ES-I3 (cell line): ENCODE results near the gene NECTIN2.
"Not testable (repeated sequence)": the region's sequence is repeated elsewhere in the genome, so short reads cannot be mapped to it uniquely, and the experiment has no call there.

Experiments used
- H3K36me3 ChIP-seq: 2 replicates; pipeline ENCODE4 v1.6.1; 2013; ENCODE audit warnings: mild to moderate bottlenecking, low read length, control low read depth, moderate library complexity; ENCODE audit not compliant: insufficient read depth
- H3K4me1 ChIP-seq: 2 replicates; pipeline ENCODE4 v1.6.1; 2013; ENCODE audit warnings: mild to moderate bottlenecking, control low read depth, low read length; ENCODE audit not compliant: insufficient read depth
- H3K9ac ChIP-seq: 2 replicates; pipeline ENCODE4 v1.6.1; 2013; ENCODE audit warnings: low read depth, mild to moderate bottlenecking, low read length, moderate library complexity
- H3K9me3 ChIP-seq: 2 replicates; pipeline ENCODE4 v1.6.1; 2013; ENCODE audit warnings: mild to moderate bottlenecking, low read length, moderate library complexity; ENCODE audit not compliant: control insufficient read depth, insufficient read depth

The NECTIN2 gene

DNA sequence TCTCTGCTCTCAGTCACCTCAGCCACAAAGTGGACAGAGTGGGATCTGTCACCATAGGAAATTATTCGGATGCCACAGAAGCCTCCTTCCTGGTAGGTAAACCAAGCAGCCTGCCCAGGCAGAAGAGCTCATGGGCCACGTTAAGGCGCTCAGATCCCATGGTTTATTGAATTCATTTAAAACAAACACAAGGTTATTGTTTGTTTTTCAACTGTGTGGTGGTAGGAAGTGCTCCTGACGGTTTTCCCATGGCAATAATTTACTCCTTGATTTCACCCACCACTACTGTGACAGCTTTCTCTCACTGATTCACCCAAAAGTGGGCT, 22.8 kb upstream of the NECTIN2 start:
- Histone ChIP-seq H3K9ac (no peak overlapping the region), H3K36me3 (no peaks in the 10 kb centered on the region), H3K9me3 (no peaks in the 10 kb centered on the region), H3K4me1 (peaks cover 9% of the 10 kb centered on the region)

DNA sequence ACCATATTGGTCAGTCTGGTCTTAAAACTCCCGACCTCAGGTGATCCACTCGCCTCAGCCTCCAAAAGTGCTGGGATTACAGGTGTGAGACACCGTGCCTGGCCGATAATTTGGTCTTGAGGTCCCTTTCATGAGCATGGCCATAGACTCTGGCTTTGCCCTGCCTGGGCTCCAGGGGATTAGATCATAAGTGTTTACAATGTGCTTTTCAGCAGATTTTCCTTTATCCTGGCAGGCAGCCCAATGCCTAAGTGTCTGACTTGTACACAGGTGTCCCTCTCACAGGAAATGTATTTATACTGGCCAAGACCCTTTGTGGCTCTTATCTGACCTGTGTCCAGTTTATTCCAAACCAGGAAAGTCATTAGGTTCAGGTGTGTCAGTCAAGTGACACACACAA, 21.3 kb upstream of the NECTIN2 start:
- Histone ChIP-seq H3K36me3 (no peaks in the 10 kb centered on the region), H3K4me1 (peaks cover 9% of the 10 kb centered on the region), H3K9me3 (no peaks in the 10 kb centered on the region), H3K9ac (no peak overlapping the region)

DNA sequence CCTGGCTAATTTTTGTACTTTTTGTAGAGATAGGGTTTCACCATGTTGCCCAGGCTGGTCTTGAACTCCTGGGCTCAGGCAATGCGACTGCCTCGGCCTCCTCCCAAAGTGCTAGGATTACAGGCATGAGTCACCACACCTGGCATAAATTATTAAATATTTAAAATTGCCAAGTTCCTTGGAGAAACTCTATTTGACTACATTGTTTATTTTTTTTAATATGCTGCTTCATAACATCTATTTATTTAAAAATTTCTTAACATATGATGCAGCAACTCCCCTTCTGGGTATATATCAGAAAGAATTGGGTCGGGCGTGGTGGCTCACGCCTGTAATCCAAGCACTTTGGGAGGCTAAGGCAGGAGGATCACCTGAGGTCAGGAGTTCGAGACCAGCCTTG, 13.2 kb upstream of the NECTIN2 start:
- H3K9ac ChIP-seq, H3K9me3 ChIP-seq, H3K36me3 ChIP-seq, H3K4me1 ChIP-seq: not testable (repeated sequence)

DNA sequence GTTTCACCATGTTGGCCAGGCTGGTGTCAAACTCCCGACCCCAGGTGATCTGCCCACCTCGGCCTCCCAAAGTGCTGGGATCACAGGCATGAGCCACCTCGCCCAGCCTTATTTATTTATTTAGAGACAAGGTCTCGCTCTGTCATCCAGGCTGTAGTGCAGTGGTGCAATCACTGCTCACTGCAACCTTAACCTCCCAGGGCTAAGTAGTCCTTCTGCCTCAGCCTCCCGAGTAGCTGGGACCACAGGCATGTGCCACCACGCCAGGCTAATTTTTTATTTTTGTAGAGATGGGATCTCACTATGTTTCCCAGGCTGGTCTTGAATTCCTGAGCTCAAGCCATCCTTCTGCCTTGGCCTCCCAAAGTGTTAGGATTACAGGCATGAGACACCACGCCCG, 11.7 kb upstream of the NECTIN2 start:
- not testable (repeated sequence) for H3K9me3 ChIP-seq, H3K36me3 ChIP-seq, H3K4me1 ChIP-seq, H3K9ac ChIP-seq

DNA sequence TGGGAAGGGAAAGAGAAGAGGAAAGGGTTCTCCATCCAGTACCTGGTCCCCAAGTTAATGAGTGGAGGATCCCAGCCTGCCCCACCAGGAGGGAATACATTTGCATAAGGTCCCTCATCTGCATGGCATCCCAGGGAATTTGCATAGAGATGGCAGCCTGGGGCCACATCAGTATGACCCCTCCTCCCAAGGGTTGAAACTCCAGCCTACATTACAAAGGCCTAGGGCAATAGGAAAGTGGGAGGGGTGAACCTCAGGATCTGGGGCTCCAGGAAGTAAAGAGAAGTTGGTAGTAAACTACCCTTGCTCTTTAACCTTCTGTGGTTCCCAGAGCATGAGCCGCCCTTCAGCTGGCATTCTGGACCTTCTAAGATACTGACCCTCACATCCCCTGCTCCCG, 6.8 kb upstream of the NECTIN2 start:
- peaks cover 3% of the 10 kb centered on the region; the same call in 1 of the 2 replicates for H3K4me1 ChIP-seq
- H3K9ac ChIP-seq = no peak overlapping the region
- H3K36me3 ChIP-seq = no peaks in the 10 kb centered on the region
- H3K9me3 ChIP-seq = no peaks in the 10 kb centered on the region

DNA sequence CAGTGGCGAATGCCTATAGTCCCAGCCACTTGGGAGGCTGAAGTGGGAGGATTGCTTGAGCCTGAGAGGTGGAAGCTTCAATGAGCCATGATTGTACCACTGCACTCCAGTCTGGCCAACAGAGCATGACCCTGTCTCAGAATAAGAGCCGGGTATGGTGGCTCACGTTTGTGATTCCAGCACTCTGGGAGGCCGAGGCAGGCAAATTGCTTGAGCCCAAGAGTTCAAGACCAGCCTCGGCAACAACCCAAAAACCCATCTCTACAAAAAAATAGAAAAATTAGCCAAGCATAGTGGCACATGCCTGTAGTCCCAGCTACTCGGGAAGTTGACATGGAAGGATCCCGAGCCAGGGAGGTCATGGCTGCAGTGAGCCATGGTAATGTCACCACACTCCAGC, 5.3 kb upstream of the NECTIN2 start:
- H3K36me3 ChIP-seq = no peaks in the 10 kb centered on the region
- no peak overlapping the region for H3K9ac ChIP-seq
- no peaks in the 10 kb centered on the region for H3K9me3 ChIP-seq
- H3K4me1 ChIP-seq = peaks cover 6% of the 10 kb centered on the region; the same call in 1 of the 2 replicates

DNA sequence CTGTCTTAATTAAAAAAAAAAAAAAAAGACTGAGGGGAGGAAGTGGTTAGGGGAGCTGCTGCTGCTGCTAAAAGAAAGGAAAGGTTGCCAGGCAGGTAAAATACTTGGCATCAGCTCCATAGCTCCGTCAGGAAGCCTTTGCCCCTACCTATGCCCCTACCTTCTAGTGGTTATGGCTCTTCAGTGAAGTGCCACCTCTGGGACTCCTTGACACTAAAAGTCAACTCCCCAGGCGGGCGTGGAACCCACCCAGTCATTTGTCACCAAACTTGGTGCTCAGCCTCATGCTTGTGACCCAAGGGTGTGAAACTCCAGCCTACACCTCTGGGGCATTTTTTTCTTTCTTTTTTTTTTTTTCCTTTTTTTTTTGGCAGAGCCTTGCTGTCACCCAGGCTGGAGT, 4.9 kb upstream of the NECTIN2 start:
- Histone ChIP-seq H3K9me3 (no peaks in the 10 kb centered on the region), H3K36me3 (no peaks in the 10 kb centered on the region), H3K9ac (no peak overlapping the region), H3K4me1 (peaks cover 6% of the 10 kb centered on the region; the same call in 1 of the 2 replicates)

DNA sequence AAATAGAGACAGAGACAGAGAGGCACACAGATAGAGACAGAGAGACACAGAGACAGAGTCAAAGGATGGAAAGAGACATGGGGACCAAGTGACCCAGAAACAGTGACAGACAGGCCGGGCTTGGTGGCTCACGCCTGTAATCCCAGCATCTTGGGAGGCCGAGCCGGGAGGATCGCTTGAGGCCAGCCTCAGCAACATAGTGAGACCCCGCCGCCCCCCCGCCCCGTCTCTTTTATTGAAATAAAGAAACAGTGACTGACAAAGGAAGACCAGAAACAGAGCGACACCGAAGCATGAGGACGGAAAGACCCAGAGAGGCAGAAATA, 848 bp upstream of the NECTIN2 start:
- Histone ChIP-seq H3K9ac (peak overlapping the region; percentile 85; the same call in 1 of the 2 replicates), H3K4me1 (peaks cover 13% of the 10 kb centered on the region), H3K9me3 (no peaks in the 10 kb centered on the region), H3K36me3 (no peaks in the 10 kb centered on the region)

DNA sequence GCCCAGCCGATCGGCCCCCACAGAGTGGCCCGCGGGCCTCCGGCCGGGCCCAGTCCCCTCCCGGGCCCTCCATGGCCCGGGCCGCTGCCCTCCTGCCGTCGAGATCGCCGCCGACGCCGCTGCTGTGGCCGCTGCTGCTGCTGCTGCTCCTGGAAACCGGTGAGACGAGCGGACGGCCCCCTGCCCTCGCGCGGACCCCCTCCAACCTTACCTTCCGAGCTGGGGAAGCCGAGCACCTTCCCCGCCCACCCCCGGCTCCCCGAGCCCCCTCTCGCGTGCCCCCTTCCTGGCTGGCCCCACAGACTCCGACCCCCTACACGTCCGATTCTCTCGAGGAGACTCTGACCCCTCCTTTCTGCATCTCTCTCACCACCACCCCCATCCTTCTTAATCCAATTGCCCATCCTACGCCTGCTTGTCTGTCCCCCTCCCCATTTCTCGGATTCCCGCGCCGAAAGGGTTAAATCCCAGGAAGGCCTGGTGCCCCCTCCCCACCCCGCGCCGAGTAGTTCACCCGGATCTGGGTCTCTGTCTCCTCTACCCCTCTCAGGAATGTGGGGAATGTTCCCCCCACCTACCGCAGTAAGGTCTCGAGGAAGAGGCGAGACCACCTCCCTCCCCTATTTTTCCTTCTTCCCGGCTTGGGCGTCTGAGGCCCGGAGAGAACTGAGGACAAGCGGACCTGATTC, 502 bp downstream of the NECTIN2 start:
- H3K9me3 ChIP-seq = no peaks in the 10 kb centered on the region
- H3K36me3 ChIP-seq = no peaks in the 10 kb centered on the region
- peaks cover 18% of the 10 kb centered on the region for H3K4me1 ChIP-seq
- peak overlapping the region; percentile 93 for H3K9ac ChIP-seq

DNA sequence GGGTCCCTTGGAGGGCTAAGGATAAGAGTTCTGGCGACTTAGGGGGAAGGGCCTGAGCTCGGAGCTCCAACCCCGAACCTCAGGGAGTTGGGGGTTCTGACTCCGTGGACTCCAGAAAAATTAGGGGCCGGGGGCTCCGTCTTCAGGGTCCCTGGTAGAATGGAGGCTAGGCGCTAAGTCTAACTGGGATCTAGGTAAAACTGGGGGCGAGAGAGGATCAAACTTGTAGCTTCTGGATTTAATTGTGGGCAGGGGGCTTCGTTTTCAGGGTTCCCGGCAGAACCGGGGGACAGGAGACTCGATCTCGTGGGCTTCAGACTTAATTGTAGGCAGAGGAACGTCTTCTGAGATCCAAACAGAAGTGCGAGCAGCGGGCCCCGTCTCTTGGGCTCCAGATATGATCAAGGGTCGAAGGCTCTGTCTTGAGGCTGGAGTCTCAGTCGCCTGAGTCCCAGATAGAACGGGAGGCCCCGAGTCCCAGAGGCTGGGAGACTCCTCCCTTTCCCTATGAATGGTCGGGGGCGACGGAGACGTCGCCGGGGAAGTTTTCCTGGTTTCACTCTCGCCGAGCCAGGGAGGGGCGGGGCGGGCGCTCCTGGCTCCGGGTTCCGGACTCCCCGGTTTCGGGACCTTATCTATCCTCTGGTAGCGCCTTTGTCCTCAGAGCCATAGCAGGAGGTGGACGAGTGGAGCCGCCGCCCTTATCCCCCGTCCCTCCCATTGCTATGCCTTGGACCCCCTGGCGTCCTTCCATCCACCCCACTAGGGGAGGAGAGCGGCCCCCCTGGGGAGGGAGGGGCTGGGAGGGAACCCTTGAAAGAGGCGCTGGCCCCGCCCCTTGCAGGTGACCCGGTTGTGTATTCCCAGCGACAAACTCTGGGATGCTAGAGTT, 1.3 kb downstream of the NECTIN2 start:
- Histone ChIP-seq H3K36me3 (no peaks in the 10 kb centered on the region), H3K9me3 (no peaks in the 10 kb centered on the region), H3K4me1 (peaks cover 18% of the 10 kb centered on the region), H3K9ac (peak overlapping the region; percentile 93)

DNA sequence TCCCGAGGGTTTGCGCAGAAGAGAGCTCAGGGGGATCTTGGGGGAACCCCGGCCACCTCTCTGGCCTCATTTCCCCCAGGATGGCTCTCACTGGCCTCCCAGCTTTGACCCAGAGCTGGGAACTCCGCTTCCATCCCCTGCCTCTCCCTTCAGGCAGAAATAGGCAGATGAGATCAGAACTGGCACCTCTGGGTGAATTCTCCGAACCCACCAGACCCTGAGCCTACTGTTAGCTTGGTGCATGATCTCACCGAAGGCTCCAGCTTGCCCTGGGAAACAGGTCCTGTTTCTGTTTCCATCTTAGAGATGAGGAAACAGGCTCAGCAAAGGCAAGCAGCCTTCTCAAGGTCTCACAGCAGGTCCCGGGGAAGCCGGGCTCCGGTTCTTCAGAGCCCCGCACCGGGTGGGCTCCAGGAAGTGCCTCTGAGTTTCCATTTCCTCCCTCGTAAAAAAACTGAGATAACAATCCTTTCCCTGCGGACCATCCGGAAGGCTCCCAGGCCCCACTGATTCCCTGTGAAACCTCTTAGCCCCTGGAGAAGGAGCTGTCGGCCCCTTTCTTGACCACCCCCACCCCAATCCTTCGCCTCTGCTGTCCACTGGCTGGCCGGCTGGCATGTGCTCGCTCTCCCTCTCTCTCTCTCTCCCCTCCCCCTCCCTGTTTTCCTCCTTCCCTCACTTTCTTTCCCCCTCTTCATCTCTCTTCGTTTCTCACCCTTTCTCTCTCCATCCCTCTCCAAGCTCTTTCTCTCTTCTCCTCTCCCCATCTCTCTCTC, 2.1 kb downstream of the NECTIN2 start:
- H3K9ac ChIP-seq = peak overlapping the region; percentile 93

DNA sequence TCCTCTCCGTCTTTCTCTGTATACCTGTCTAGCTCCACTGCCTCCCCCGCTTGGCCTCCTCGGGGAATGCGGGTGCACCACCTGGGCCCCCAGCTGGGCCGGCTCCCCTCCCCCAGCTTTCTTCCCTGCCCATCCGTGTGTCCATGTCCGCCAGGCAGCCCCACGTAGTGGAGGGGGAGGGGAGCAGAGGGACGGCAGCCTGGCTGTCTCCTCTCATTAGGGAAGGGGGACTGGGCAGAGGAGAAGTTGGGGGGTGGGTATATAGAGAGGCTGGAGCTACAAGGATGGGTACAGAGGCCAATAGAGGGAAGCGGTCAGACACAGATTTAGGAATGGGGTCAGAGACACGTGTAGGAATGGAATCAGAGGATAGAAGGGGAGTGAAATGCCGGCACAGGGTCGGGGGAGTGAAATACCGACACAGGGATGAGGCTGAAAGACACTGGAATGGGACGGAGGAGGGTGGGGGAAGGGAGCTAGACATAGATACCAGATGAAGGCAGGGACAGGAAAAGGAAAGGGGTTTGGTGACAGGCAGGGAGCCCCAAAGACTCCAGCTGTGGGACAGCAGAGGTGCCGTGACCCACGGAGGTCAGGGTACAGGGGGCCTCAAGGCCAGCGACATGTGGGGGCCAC, 2.8 kb downstream of the NECTIN2 start:
- Histone ChIP-seq H3K9ac (peak overlapping the region; percentile 93), H3K9me3 (no peaks in the 10 kb centered on the region), H3K36me3 (no peaks in the 10 kb centered on the region), H3K4me1 (peaks cover 18% of the 10 kb centered on the region)

More for the DNA sequence above, 2.1 kb downstream of the NECTIN2 start:
- Histone ChIP-seq H3K4me1 (peaks cover 18% of the 10 kb centered on the region), H3K36me3 (no peaks in the 10 kb centered on the region), H3K9me3 (no peaks in the 10 kb centered on the region)

DNA sequence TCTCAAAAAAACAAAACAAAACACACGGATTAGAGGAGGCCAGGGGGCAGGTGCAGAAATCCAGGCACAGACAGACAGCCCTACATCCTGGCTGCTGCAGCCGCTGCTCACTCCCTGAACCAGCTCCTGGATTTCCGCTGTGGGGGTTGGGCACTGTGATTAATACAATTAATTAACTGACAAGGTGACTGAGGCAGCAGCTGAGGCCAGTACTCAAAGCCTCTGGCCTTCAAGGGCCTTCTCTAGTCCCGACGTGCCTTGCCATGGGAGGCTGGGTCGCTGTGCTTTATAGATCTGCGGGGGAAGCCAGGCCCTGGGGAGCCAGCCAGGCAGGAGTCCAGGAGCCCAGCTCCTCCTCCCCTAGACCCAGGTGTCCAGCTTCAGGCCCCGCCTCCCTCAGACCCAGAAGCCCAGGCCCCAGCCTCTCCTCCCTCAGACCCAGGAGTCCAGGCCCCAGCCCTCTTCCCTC, 4.6 kb downstream of the NECTIN2 start:
- Histone ChIP-seq H3K36me3 (no peaks in the 10 kb centered on the region), H3K9me3 (no peaks in the 10 kb centered on the region), H3K4me1 (peaks cover 14% of the 10 kb centered on the region), H3K9ac (no peak overlapping the region)

DNA sequence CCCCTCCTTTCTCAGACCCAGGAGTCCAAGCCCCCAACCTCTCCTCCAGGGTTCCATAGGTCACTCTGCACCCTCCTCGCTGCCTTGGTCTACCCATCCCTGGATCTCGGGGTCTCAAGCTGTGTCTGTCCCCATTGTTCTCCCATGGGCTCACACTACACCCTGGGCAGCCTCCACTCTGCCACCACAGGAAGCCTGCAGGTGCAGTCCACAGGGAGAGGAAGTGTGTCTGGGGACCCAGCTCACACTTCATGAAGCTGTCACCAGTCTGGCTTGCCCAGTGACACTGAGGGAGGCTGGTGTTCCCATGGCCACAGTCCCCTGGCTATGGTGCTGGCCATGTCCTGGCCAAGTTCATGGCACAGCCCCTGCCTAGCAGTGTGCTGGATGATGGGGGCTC, 5.3 kb downstream of the NECTIN2 start:
- H3K9ac ChIP-seq = no peak overlapping the region
- H3K9me3 ChIP-seq = no peaks in the 10 kb centered on the region
- H3K36me3 ChIP-seq = no peaks in the 10 kb centered on the region
- H3K4me1 ChIP-seq = peaks cover 14% of the 10 kb centered on the region
